PC-9 (cell line): Measurements from ENCODE around the gene FBN3. TPM values are rescaled to one million over a fixed set of nuclear protein-coding genes. Genes with fewer than 3 reads are reported as not detected.

Source experiments
- BruUV-seq: library from RNA; stranded (reverse); fragments of 400-500 nt; replicated peaks from 2 replicates; lab custom pipeline; 2021; lab: Mats Ljungman, UMichigan
- CTCF ChIA-PET: fragments of 300-600 bp; sonication (Branson Sonifier 250); formaldehyde crosslinking; loops from one replicate; lab custom pipeline; 2022; ENCODE audit warnings: antibody characterized with exemption; lab: Charles Lee
- POLR2A ChIA-PET: fragments of 300-600 bp; sonication (Branson Sonifier 250); formaldehyde crosslinking; loops from one replicate; lab custom pipeline; 2022; ENCODE audit warnings: antibody characterized with exemption; ENCODE audit not compliant: unreplicated experiment; lab: Charles Lee
- DNase-seq, 2 experiments: peaks; one replicate each; pipeline versions ENCODE4 v3.0.0 to v3.0.0-alpha.2; 2015 to 2022; ENCODE audit warnings: mixed read lengths in 1 of 2
- H2AFZ ChIP-seq: fragments of 200-600 bp; sonication (generic); 2 replicates; pipeline ENCODE4 v1.8.1; 2017; ENCODE audit warnings: antibody characterized with exemption
- H3F3A ChIP-seq: fragments of 200-600 bp; sonication (generic); 2 replicates; pipeline ENCODE4 v1.8.1; 2017; ENCODE audit warnings: antibody characterized with exemption, mild to moderate bottlenecking, low read depth; ENCODE audit not compliant: insufficient read depth
- H3K27ac ChIP-seq: fragments of 200-600 bp; sonication (generic); 2 replicates; pipeline ENCODE4 v1.6.1; 2016; ENCODE audit warnings: mixed run types
- H3K27me3 ChIP-seq: fragments of 200-600 bp; sonication (generic); 2 replicates; pipeline ENCODE4 v1.6.1; 2016; ENCODE audit warnings: low read depth, mixed run types; ENCODE audit not compliant: insufficient read depth
- H3K36me3 ChIP-seq: fragments of 200-600 bp; sonication (generic); 2 replicates; pipeline ENCODE4 v1.6.1; 2016; ENCODE audit warnings: low read depth, mixed run types
- H3K4me1 ChIP-seq: fragments of 200-600 bp; sonication (generic); replicated peaks from 2 replicates; pipeline ENCODE4 v1.6.1; 2016; ENCODE audit warnings: mixed run types; ENCODE audit not compliant: insufficient read depth
- H3K4me2 ChIP-seq: fragments of 200-600 bp; sonication (generic); 2 replicates; pipeline ENCODE4 v1.6.1; 2017; ENCODE audit warnings: mixed run types
- H3K4me3 ChIP-seq: fragments of 200-600 bp; sonication (generic); 2 replicates; pipeline ENCODE4 v1.6.1; 2016; ENCODE audit warnings: mixed run types
- H3K79me2 ChIP-seq: fragments of 200-600 bp; sonication (generic); 2 replicates; pipeline ENCODE4 v1.6.1; 2017; ENCODE audit warnings: low read depth, mixed run types
- H3K9me2 ChIP-seq: fragments of 200-600 bp; sonication (generic); 2 replicates; pipeline ENCODE4 v1.8.1; 2017; ENCODE audit warnings: mild to moderate bottlenecking; ENCODE audit not compliant: insufficient read depth
- H3K9me3 ChIP-seq: fragments of 200-600 bp; sonication (generic); 2 replicates; pipeline ENCODE4 v1.8.1; 2016; ENCODE audit warnings: low read depth; ENCODE audit not compliant: insufficient read depth
- H4K20me1 ChIP-seq: fragments of 200-600 bp; sonication (generic); 2 replicates; pipeline ENCODE4 v1.8.1; 2017; ENCODE audit not compliant: insufficient read depth
- CTCF ChIP-seq: fragments of 200-600 bp; sonication (generic); conservative IDR thresholded peaks from 2 replicates; pipeline ENCODE4 v1.6.1; 2017; ENCODE audit warnings: mixed run types, antibody characterized with exemption, mild to moderate bottlenecking, moderate library complexity
- EZH2 ChIP-seq: fragments of 200-600 bp; sonication (generic); IDR thresholded peaks from 2 replicates; pipeline ENCODE4 v1.8.0; 2017; ENCODE audit warnings: antibody characterized with exemption, low read depth
- intact Hi-C: fragments of 100-400 bp; cut with micrococcal nuclease; formaldehyde crosslinking; loops from one replicate; pipeline ENCODE4 v1.10.0; 2022; ENCODE audit not compliant: unreplicated experiment
- total RNA-seq: library from RNA; stranded (reverse); gene quantifications from 2 replicates; pipeline ENCODE4 v1.2.3, GENCODE V29; 2021

The FBN3 gene
- total RNA-seq, 1 experiment from 2014 or later: not detected

GRCh38 chr19:8148410-8149260, 757 bp downstream of the FBN3 start:
- Histone ChIP-seq H3K4me1 (peaks cover 21% of the 10 kb centered on the region), H3K9me3 (no peaks in the 10 kb centered on the region), H3F3A (peaks cover 7% of the 10 kb centered on the region; the same call in 1 of the 2 replicates), H3K36me3 (no peaks in the 10 kb centered on the region), H3K27me3 (peaks cover 64% of the 10 kb centered on the region), H3K9me2 (no peaks in the 10 kb centered on the region), H3K4me2 (peak overlapping the region; percentile 70), H3K4me3 (peak overlapping the region; percentile 38; the same call in 1 of the 2 replicates), H3K79me2 (no peaks in the 10 kb centered on the region), H4K20me1 (no peaks in the 10 kb centered on the region), H3K27ac (no peak overlapping the region), H2AFZ (no peak overlapping the region)
- DNase-seq: no peak
- CTCF ChIA-PET: no interaction called here
- TF ChIP-seq CTCF (no peak), EZH2 (0 out of 2 replicates have a peak, but pooled peaks have one; percentile 79)
- POLR2A ChIA-PET: no interaction called here
- intact Hi-C loops: no loop called here
- BruUV-seq: no TSS peak

- peak overlapping the region; percentile 70; the same call in 1 of the 2 replicates for H3K4me2 ChIP-seq
- BruUV-seq: no TSS peak
- H2AFZ ChIP-seq: no peak overlapping the region
- H3K9me2 ChIP-seq: no peaks in the 10 kb centered on the region
- peaks cover 64% of the 10 kb centered on the region for H3K27me3 ChIP-seq
- H3K4me1 ChIP-seq: peaks cover 21% of the 10 kb centered on the region
- H3F3A ChIP-seq: peaks cover 7% of the 10 kb centered on the region; the same call in 1 of the 2 replicates
- no peaks in the 10 kb centered on the region for H4K20me1 ChIP-seq
- H3K4me3 ChIP-seq: no peak overlapping the region
- POLR2A ChIA-PET: no interaction called here
- no peak overlapping the region for H3K27ac ChIP-seq
- H3K9me3 ChIP-seq: no peaks in the 10 kb centered on the region
- CTCF ChIA-PET: no interaction called here
- H3K36me3 ChIP-seq: no peaks in the 10 kb centered on the region
- H3K79me2 ChIP-seq: no peaks in the 10 kb centered on the region
- TF ChIP-seq CTCF (no peak), EZH2 (no peak)
- intact Hi-C loops: no loop called here
- no peak for DNase-seq
Measured at GRCh38 chr19:8148088-8148409, 1.3 kb downstream of the FBN3 start.

- Histone ChIP-seq H3K27ac (no peak overlapping the region), H2AFZ (no peak overlapping the region), H3K79me2 (no peaks in the 10 kb centered on the region), H3K9me3 (no peaks in the 10 kb centered on the region), H3K27me3 (peaks cover 64% of the 10 kb centered on the region), H3K9me2 (no peaks in the 10 kb centered on the region), H3K4me1 (peaks cover 21% of the 10 kb centered on the region), H3K4me3 (no peak overlapping the region), H3K4me2 (no peak overlapping the region), H4K20me1 (no peaks in the 10 kb centered on the region), H3K36me3 (no peaks in the 10 kb centered on the region), H3F3A (peaks cover 7% of the 10 kb centered on the region; the same call in 1 of the 2 replicates)
- DNase-seq: no peak
- CTCF ChIA-PET: no interaction called here
- no peak for TF ChIP-seq CTCF
- no peak for TF ChIP-seq EZH2
- intact Hi-C loops: no loop called here
- BruUV-seq: no TSS peak
- POLR2A ChIA-PET: no interaction called here
Measured at GRCh38 chr19:8147582-8147978, 1.8 kb downstream of the FBN3 start.
